ENCODE results near the gene ARPC1B.
"Not testable (repeated sequence)": the region's sequence is repeated elsewhere in the genome, so short reads cannot be mapped to it uniquely, and the experiment has no call there.

Gene ARPC1B

GRCh38 chr7:99369767-99370391, 4.7 kb upstream of the ARPC1B start:
- Histone ChIP-seq H3K27me3 (ENCODE audit: control insufficient read depth, insufficient read depth, low read length) (no peaks in the 10 kb centered on the region), H3K4me1 (ENCODE audit: control insufficient read depth, insufficient read depth, low read length) (peaks cover 20% of the 10 kb centered on the region), H3K9me3 (ENCODE audit: control insufficient read depth, insufficient read depth, low read length) (no peaks in the 10 kb centered on the region), H3K9ac (ENCODE audit: low read depth, low read length) (no peak overlapping the region), H3K4me3 (ENCODE audit: low read depth, low read length) (no peak overlapping the region), H3K36me3 (ENCODE audit: control insufficient read depth, insufficient read depth, low read length) (peaks cover 17% of the 10 kb centered on the region), H3K27ac (ENCODE audit: low read depth, low read length) (no peak overlapping the region)

- Histone ChIP-seq H3K36me3 (ENCODE audit: control insufficient read depth, insufficient read depth, low read length) (peaks cover 7% of the 10 kb centered on the region; the same call in 1 of the 2 replicates), H3K27me3 (ENCODE audit: control insufficient read depth, insufficient read depth, low read length) (no peaks in the 10 kb centered on the region), H3K27ac (ENCODE audit: low read depth, low read length) (no peak overlapping the region), H3K4me3 (ENCODE audit: low read depth, low read length) (no peak overlapping the region), H3K4me1 (ENCODE audit: control insufficient read depth, insufficient read depth, low read length) (peaks cover 11% of the 10 kb centered on the region), H3K9ac (ENCODE audit: low read depth, low read length) (no peak overlapping the region), H3K9me3 (ENCODE audit: control insufficient read depth, insufficient read depth, low read length) (no peaks in the 10 kb centered on the region)
These were observed 3.1 kb upstream of the ARPC1B start for GRCh38 chr7:99371376-99371920.

GRCh38 chr7:99372275-99373090, 2.0 kb upstream of the ARPC1B start:
- 0 out of 2 replicates have a peak, but pooled peaks cover 5% of the 10 kb centered on the region for H3K4me1 ChIP-seq (ENCODE audit: control insufficient read depth, insufficient read depth, low read length)
- H3K36me3 ChIP-seq (ENCODE audit: control insufficient read depth, insufficient read depth, low read length), result no peaks in the 10 kb centered on the region; the same call in 1 of the 2 replicates
- H3K27me3 ChIP-seq (ENCODE audit: control insufficient read depth, insufficient read depth, low read length), result no peaks in the 10 kb centered on the region
- H3K9ac ChIP-seq (ENCODE audit: low read depth, low read length), result no peak overlapping the region
- no peak overlapping the region for H3K27ac ChIP-seq (ENCODE audit: low read depth, low read length)
- H3K4me3 ChIP-seq (ENCODE audit: low read depth, low read length), result no peak overlapping the region
- H3K9me3 ChIP-seq (ENCODE audit: control insufficient read depth, insufficient read depth, low read length), result no peaks in the 10 kb centered on the region

- H3K27me3 ChIP-seq (ENCODE audit: control insufficient read depth, insufficient read depth, low read length), result no peaks in the 10 kb centered on the region
- H3K4me3 ChIP-seq (ENCODE audit: low read depth, low read length), result peak overlapping the region; percentile 83
- no peak overlapping the region for H3K9ac ChIP-seq (ENCODE audit: low read depth, low read length)
- H3K36me3 ChIP-seq (ENCODE audit: control insufficient read depth, insufficient read depth, low read length), result peaks cover 5% of the 10 kb centered on the region
- H3K4me1 ChIP-seq (ENCODE audit: control insufficient read depth, insufficient read depth, low read length), result 0 out of 2 replicates have a peak, but pooled peaks cover 5% of the 10 kb centered on the region
- peak overlapping the region; percentile 71 for H3K27ac ChIP-seq (ENCODE audit: low read depth, low read length)
- H3K9me3 ChIP-seq (ENCODE audit: control insufficient read depth, insufficient read depth, low read length), result no peaks in the 10 kb centered on the region
These were observed 1.2 kb upstream of the ARPC1B start for GRCh38 chr7:99373091-99374066.

DNA sequence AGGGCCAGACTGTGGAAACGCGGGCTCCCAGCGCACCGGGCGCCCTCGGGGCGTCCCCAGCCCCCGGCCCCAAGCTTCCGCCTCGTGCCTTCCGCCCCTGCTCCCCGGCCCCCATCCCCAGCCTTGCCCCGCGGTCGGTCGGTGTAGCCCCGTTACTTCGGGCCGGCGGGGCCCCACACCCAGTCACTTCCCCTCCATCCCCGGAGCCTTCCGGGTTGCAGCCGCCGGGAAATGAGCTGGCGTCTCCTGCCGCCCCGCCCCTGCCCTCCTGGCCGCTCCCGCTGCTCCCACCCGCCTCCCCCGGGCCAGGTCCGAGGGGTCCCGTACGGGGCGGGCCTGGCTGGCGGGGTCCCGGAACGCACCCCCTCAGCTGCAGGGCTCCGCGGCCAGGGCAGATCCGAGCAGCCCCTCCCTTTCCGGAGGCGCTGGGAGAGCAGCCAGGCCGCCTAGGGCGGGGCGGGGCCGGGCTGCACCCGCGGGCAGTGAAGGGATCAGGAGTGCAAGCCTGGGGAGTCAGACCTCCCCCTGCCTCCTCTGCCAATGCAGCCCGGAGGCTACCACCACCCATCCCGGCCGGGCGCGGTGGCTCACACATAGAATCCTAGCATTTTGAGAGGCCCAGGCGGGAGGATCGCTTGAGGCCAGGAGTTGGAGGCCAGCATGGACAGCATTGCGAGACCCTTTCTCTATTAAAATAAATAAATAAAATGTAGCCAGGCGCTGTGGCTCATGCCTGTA, 709 bp downstream of the ARPC1B start:
- peak overlapping the region; percentile 83 for H3K4me3 ChIP-seq (ENCODE audit: low read depth, low read length)
- H3K36me3 ChIP-seq (ENCODE audit: control insufficient read depth, insufficient read depth, low read length), result peaks cover 8% of the 10 kb centered on the region
- no peaks in the 10 kb centered on the region for H3K9me3 ChIP-seq (ENCODE audit: control insufficient read depth, insufficient read depth, low read length)
- H3K9ac ChIP-seq (ENCODE audit: low read depth, low read length), result no peak overlapping the region
- H3K27ac ChIP-seq (ENCODE audit: low read depth, low read length), result no peak overlapping the region
- H3K4me1 ChIP-seq (ENCODE audit: control insufficient read depth, insufficient read depth, low read length), result 0 out of 2 replicates have a peak, but pooled peaks cover 12% of the 10 kb centered on the region
- H3K27me3 ChIP-seq (ENCODE audit: control insufficient read depth, insufficient read depth, low read length), result no peaks in the 10 kb centered on the region

DNA sequence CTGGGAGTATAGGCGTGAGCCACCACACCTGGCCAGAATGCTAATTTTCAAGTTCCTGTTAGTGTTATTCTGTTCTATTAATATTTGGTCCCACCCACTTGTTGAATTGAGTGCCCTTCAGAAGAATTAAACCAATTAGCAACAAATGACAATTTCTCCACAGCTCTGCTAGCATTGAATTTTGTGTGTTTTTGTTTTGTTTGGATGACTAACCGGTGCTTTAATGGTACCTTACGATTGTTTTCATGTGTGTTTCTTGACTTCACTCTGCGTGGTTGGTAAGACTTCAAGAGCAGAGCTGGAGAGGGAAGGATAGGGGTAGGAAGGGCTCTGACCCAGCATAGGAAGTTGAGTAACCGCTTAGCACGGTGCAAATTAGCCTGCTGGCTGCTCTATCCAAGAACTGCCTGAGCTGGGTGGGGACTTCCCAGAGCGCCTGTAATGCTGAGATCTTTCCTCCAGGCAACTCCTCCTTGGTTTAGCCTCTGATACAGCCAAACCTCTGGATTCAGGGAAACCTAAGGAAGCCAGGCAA, 4.6 kb downstream of the ARPC1B start:
- peaks cover 16% of the 10 kb centered on the region for H3K36me3 ChIP-seq (ENCODE audit: control insufficient read depth, insufficient read depth, low read length)
- H3K27me3 ChIP-seq (ENCODE audit: control insufficient read depth, insufficient read depth, low read length), result no peaks in the 10 kb centered on the region
- H3K9ac ChIP-seq (ENCODE audit: low read depth, low read length), result no peak overlapping the region
- H3K4me1 ChIP-seq (ENCODE audit: control insufficient read depth, insufficient read depth, low read length), result 0 out of 2 replicates have a peak, but pooled peaks cover 9% of the 10 kb centered on the region
- H3K27ac ChIP-seq (ENCODE audit: low read depth, low read length), result no peak overlapping the region
- H3K4me3 ChIP-seq (ENCODE audit: low read depth, low read length), result no peak overlapping the region
- no peaks in the 10 kb centered on the region for H3K9me3 ChIP-seq (ENCODE audit: control insufficient read depth, insufficient read depth, low read length)

GRCh38 chr7:99379693-99380031, 5.1 kb downstream of the ARPC1B start:
- H3K9me3 ChIP-seq (ENCODE audit: control insufficient read depth, insufficient read depth, low read length); H3K27me3 ChIP-seq (ENCODE audit: control insufficient read depth, insufficient read depth, low read length); H3K9ac ChIP-seq (ENCODE audit: low read depth, low read length); H3K4me1 ChIP-seq (ENCODE audit: control insufficient read depth, insufficient read depth, low read length); H3K27ac ChIP-seq (ENCODE audit: low read depth, low read length); H3K4me3 ChIP-seq (ENCODE audit: low read depth, low read length): not testable (repeated sequence)
- H3K36me3 ChIP-seq (ENCODE audit: control insufficient read depth, insufficient read depth, low read length), result peaks cover 16% of the 10 kb centered on the region

GRCh38 chr7:99380032-99380822, 5.7 kb downstream of the ARPC1B start:
- no peak overlapping the region for H3K27ac ChIP-seq (ENCODE audit: low read depth, low read length)
- no peak overlapping the region for H3K9ac ChIP-seq (ENCODE audit: low read depth, low read length)
- H3K36me3 ChIP-seq (ENCODE audit: control insufficient read depth, insufficient read depth, low read length), result peaks cover 16% of the 10 kb centered on the region
- H3K27me3 ChIP-seq (ENCODE audit: control insufficient read depth, insufficient read depth, low read length), result no peaks in the 10 kb centered on the region
- H3K4me1 ChIP-seq (ENCODE audit: control insufficient read depth, insufficient read depth, low read length), result 0 out of 2 replicates have a peak, but pooled peaks cover 9% of the 10 kb centered on the region
- no peak overlapping the region for H3K4me3 ChIP-seq (ENCODE audit: low read depth, low read length)
- H3K9me3 ChIP-seq (ENCODE audit: control insufficient read depth, insufficient read depth, low read length), result no peaks in the 10 kb centered on the region

DNA sequence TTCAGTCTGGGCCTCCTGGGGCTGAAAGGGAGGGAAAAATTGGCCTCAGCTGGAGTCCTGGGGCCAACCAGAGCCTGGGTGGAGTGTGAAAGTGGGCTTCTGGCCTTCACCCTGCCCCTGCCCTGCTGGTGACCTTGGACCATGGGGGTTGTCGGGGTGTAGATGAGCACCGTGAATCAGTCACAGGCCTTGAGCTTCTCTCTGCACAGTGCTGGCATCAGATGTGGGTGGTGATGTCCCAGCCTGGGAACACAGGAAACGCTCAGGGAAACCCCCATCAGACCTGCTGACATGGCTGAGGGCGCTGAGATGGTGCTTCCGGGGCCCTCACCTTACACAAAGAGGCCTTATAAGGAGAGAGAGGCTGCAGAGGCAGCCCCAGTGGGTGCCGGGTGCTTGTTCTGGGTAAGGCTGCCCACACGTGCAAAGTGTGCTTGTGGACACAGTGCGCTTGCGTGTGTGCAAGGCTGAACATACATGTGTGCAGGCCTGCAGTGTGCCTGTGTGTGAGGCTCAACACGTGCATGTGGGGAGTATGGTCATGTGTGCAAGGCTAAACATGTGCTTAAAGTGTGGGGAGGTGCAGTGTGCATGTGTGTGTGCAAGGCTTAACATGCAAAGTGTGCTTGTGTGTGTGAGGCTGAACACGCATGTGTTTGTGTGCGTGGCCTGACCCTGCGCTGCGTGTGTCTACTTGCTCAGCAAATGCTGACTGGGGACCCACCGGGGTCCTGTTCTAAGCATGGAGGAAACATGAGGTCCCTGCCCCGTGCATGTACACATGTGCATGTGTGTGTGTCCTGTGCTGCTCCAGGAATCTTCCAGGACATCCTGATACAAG, 6.5 kb downstream of the ARPC1B start:
- Histone ChIP-seq H3K9ac (ENCODE audit: low read depth, low read length) (no peak overlapping the region), H3K27me3 (ENCODE audit: control insufficient read depth, insufficient read depth, low read length) (no peaks in the 10 kb centered on the region), H3K4me1 (ENCODE audit: control insufficient read depth, insufficient read depth, low read length) (0 out of 2 replicates have a peak, but pooled peaks cover 9% of the 10 kb centered on the region), H3K27ac (ENCODE audit: low read depth, low read length) (no peak overlapping the region), H3K4me3 (ENCODE audit: low read depth, low read length) (no peak overlapping the region), H3K9me3 (ENCODE audit: control insufficient read depth, insufficient read depth, low read length) (no peaks in the 10 kb centered on the region), H3K36me3 (ENCODE audit: control insufficient read depth, insufficient read depth, low read length) (peaks cover 16% of the 10 kb centered on the region)
